ENCODE data around the gene DDX60.
"Not testable (repeated sequence)": the region's sequence is repeated elsewhere in the genome, so short reads cannot be mapped to it uniquely, and the experiment has no call there.

Gene DDX60

GRCh38 chr4:168303430-168303829 is 15.1 kb downstream of the DDX60 start:
- DNase-seq (ENCODE audit: low spot score) = not testable (repeated sequence)

DNA sequence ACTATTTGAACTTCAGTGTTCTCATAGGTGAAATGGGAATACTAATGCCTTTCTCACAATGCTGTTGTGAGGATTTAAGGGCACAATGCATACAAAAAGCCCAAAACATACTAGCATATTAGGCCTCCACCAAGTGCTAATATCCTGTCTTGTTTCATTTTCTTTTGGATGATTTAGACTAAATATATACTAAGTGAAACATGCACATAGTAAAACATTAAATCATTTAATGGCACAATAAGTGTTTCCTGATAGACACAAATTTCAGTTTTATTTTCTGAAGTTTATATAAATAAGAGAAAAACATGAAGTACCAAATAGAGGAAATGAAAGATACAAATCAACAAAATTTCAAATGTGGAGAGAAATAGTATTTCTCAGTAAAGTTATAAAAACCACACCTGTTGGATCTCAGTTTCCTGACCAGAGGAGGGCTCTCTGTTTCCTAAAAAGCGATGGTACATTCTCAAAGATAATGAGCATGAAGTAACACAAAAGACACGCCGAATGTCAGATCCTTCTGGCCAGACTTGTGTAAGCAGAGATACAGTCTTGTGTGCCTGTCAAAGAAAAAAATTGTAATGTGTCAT is 25.1 kb downstream of the DDX60 start:
- no peak for DNase-seq (ENCODE audit: low spot score)

DNA sequence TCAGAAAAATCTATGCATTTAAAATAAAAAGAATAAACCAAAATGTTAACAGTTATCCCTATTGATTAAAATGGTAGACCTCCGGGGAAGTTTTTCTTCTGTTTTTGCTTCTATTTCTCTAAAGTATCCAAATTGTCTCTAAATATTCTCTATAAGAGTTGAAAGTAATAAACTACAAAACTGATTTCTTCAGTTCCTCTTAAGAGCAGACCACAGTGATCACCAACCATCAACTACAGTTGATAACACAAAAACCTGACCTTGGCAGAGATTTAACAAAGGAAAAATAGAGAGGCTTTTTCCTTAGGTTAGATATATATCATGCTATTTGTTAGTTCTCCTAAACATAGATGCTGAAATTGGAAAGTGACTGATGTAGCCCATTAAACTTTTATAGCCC is 27.3 kb downstream of the DDX60 start:
- no peak for DNase-seq (ENCODE audit: low spot score)

- DNase-seq (ENCODE audit: low spot score) = not testable (repeated sequence)
These were observed 32.7 kb downstream of the DDX60 start for GRCh38 chr4:168285850-168286249.

DNA sequence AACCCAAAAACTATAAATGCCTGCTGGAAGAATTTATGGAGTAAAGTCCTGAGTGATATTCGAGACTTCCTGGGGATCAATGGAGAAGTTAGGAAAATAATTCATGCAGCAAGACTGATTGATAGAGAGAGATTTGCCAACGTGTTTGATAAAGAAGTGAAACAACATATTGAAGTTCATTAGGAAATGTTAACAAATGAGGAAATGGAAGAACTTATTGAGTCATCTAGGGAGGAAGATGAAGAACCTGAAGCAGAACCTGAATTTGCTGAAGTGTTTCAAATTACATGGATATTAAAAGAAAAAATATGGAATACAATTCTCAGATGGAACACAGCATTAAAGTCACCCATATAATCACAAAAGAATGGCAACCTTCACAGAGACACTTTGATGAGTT is 39.0 kb downstream of the DDX60 start:
- DNase-seq (ENCODE audit: low spot score) = no peak

GRCh38 chr4:168275836-168276235 is 42.7 kb downstream of the DDX60 start:
- no peak for DNase-seq (ENCODE audit: low spot score)

- DNase-seq (ENCODE audit: low spot score) = no peak
These were observed 43.7 kb downstream of the DDX60 start for GRCh38 chr4:168274871-168275270.

- DNase-seq (ENCODE audit: low spot score) = no peak
These were observed 44.7 kb downstream of the DDX60 start for GRCh38 chr4:168273838-168274237.

GRCh38 chr4:168272488-168272887 is 46.1 kb downstream of the DDX60 start:
- no peak for DNase-seq (ENCODE audit: low spot score)

DNA sequence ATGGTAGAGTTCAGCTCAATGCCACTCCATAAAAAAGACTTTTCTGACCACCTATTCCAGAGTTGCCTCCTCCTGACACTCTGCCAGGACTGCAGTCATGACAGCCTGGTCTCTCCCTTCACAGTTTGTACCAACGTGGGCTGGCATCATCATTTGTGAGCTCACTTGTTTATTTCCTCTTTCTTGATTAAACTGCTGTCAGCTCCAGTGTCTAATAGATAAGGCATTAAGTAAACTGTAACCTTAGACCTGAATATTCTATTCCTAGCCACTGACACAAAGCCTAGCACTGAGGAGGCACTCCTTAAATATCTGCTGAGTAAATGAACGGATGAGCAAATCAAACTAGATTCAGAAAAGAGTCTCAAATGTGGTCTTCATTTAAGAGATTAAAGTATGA is 48.7 kb downstream of the DDX60 start:
- no peak for DNase-seq (ENCODE audit: low spot score)

- DNase-seq (ENCODE audit: low spot score) = no peak
These were observed 53.2 kb downstream of the DDX60 start for GRCh38 chr4:168265327-168265726.

DNA sequence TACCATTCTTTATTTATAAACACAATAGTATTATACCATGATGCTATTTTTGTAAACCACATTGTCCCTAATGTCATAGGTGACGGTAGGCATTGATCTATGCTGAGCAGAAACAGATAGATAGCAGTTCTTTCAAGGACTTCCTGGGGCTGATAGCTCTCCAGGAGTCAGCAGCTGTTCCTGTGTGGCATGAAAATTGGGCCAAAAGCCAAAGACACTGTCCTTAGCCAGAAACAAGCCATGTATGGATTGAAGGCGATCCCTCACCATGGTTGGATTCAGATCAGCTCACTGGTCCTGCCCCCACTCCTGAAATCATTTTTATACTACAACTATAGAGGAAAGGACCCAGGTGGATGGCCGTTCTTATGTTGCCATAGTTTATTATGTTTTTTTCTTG is 53.6 kb downstream of the DDX60 start:
- no peak for DNase-seq (ENCODE audit: low spot score)

DNA sequence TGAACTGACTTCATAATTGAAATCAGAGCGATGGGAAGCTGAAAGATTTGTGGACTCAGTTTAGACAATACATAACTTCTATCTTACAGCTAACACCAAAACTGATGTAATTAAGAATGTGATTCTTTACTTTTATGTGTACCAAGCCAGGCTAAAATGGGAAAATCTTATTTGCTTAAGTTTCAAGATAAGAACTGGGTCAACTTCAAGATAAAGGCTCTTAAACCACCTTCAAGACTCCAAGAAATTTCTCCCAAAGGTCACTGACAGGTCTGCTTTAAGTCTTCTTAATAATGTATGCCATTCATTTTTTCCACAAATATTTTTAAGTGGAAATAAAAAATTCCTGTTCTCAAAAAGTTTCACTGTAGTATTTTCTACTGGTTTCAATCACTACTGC is 55.5 kb downstream of the DDX60 start:
- DNase-seq (ENCODE audit: low spot score) = no peak

- DNase-seq (ENCODE audit: low spot score) = no peak
These were observed 59.5 kb downstream of the DDX60 start for GRCh38 chr4:168259096-168259495.

- no peak for DNase-seq (ENCODE audit: low spot score)
These were observed 60.8 kb downstream of the DDX60 start for GRCh38 chr4:168257768-168258167.

DNA sequence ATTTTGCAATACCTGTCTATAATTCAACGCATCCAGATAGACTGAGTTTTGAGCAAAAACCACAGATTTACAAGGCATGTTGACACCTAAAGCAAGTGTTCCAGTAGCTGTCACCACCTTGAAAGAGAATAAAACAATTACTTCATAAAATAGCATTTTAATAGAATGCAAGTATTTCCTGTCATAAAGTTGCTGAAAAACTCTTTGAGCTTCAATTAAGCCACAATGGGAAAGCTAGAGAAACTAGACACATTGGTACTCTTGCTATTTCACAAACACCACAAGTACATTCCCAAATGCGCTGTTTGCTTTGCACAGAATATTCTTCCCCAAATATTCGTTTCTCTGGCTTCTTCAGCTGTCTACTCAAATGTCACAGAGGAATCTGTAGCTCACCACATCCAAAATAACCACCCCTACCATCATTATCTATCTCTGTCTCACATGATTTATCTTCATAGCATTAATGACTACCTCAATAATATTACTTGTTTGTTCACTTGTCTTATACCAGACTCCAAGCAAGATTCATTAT is 70.3 kb downstream of the DDX60 start:
- no peak for DNase-seq (ENCODE audit: low spot score)

GRCh38 chr4:168247603-168248002 is 70.9 kb downstream of the DDX60 start:
- DNase-seq (ENCODE audit: low spot score) = no peak

- no peak for DNase-seq (ENCODE audit: low spot score)
These were observed 76.6 kb downstream of the DDX60 start for GRCh38 chr4:168241953-168242352.

DNA sequence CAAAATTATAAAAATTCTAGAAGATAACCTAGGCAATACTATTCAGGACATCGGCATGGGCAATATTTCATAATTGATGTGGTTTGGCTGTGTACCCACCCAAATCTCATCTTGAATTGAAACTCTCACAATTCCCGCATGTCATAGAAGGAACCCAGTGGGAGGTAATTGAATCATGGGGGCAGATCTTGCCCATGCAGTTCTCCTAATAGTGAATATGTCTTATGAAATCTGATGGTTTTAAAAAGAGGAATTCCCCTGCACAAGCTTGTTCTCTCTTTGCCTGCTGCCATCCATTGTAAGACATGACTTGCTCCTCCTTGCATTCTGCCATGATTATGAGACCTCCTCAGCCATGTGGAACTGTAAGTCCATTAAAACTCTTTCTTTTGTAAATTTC is 77.7 kb downstream of the DDX60 start:
- DNase-seq (ENCODE audit: low spot score) = no peak

- peak; percentile 12 for DNase-seq (ENCODE audit: low spot score)
These were observed 97.3 kb downstream of the DDX60 start for GRCh38 chr4:168221301-168221700.

GRCh38 chr4:168220893-168221292 is 97.7 kb downstream of the DDX60 start:
- no peak for DNase-seq (ENCODE audit: low spot score)

DNA sequence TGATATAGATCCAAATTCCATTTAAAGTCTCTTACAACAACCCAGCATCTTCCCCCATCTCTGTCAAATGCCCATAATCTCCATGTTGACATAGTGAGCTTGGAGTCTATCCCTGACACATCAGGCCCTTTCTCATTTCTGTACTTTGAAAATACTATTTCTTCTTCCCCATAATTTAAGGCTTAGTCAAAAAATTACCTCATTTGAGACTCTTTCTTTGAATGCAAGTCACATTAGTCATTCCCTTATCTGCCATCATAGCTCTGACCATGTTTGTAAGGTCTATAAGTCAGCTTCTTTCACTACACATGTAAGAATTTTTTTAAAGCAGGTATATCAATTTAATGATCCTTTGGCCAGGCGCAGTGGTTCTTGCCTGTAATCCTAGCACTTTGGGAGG is 99.9 kb downstream of the DDX60 start:
- DNase-seq (ENCODE audit: low spot score) = peak; percentile 43

GRCh38 chr4:168213511-168213910 is 105.0 kb downstream of the DDX60 start:
- not testable (repeated sequence) for DNase-seq (ENCODE audit: low spot score)

GRCh38 chr4:168212656-168213055 is 105.9 kb downstream of the DDX60 start:
- no peak for DNase-seq (ENCODE audit: low spot score)

Data from AG08395 (cell line).